NCI-H187 treated with DMSO at 0.1 percent for 48 hours (cell line): ENCODE results near the gene GNG7.
"Not testable (repeated sequence)": the region's sequence is repeated elsewhere in the genome, so short reads cannot be mapped to it uniquely, and the experiment has no call there.

ENCODE experiments used
- DNase-seq: peaks from one replicate; lab custom pipeline; 2025; lab: John Stamatoyannopoulos, UW

GNG7 gene

GRCh38 chr19:2641332-2641698 is 61.2 kb downstream of the GNG7 start:
- no peak for DNase-seq

GRCh38 chr19:2640563-2641331 is 61.7 kb downstream of the GNG7 start:
- DNase-seq = no peak

GRCh38 chr19:2639999-2640398 is 62.5 kb downstream of the GNG7 start:
- no peak for DNase-seq

DNA sequence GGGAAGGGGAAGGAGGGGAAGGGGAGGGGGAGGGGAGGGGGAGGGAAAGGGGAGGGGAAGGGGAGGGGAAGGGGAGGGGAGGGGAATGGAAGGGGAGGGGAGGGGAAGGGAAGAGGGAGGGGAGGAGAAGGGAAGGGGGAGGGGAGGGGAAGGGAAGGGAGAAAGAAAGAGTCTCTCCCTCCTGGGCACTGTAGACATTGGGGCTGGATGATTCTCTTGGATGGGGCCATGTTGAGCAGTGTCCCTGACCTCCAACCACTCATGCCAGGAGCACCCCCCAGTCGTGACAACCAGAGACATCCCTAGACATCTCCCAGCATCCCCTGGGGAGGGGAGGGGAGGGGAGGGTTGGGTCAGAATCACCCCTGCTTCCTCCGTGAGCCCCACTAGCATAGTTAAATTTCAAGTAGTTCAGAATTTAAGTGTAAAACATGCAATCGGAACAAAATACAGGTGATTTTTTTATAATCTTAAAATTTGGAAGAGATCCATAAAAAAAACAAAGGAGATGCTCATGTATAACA is 64.0 kb downstream of the GNG7 start:
- no peak for DNase-seq

DNA sequence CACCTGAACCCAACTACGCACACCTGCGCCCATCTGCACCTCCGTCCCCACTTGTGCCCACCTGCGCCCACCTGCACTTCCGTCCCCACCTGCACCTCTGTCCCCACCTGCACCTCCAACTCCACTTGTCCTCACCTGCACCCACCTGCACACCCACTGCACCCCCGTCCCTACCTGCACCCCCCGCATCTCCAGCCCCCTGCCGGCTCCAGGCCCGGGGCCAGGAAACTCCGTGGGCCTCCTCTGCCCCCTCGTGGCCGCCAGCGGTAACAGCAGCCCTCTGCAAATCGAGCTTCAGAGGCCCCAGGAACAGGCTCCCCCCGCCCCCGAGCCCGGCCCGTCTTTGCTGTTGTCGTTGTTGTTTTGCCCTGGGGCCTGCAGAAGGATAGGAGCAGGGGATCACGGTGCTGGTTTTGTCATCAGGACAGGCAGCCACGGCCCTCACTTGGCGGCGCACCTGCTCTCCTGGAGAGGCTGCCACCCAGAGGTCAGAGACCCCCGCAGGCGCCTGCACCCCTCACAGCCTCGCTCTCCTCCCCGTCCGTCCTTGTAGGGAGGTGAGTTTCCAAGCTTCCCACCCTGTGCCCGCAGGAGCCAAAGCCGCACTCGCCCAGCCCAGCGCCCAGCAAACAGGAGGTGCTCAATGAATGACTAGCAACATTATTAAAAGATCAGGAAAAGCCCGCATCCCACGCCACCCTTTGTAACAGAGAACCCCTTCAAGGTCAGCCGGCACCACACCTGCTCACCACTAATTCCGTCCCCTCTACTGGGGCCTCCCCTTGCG is 65.4 kb downstream of the GNG7 start:
- no peak for DNase-seq

- no peak for DNase-seq
Measured at GRCh38 chr19:2636141-2636896, 66.2 kb downstream of the GNG7 start.

GRCh38 chr19:2634960-2635359 is 67.5 kb downstream of the GNG7 start:
- DNase-seq = no peak

- no peak for DNase-seq
Measured at GRCh38 chr19:2634228-2634951, 68.1 kb downstream of the GNG7 start.

DNA sequence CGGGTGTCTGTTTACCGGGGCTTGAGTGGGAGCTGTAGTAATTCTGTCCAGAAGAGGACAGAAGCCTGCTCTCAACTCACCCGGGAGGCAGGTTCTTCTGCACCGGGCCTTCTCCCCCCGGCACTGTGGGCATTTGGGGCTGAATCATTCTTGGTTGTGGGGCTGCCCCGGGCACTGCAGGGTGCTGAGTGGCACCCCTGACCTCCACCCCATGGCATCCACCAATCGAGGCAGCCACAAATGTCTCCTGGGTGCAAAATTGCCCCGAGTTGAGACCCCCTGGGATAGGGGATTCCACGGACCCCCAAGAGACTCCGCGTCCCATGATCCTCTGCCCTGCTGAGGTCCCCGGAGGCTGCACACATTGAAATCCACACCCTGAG is 68.8 kb downstream of the GNG7 start:
- DNase-seq = no peak

- DNase-seq = no peak
Measured at GRCh38 chr19:2631213-2631821, 71.2 kb downstream of the GNG7 start.

DNA sequence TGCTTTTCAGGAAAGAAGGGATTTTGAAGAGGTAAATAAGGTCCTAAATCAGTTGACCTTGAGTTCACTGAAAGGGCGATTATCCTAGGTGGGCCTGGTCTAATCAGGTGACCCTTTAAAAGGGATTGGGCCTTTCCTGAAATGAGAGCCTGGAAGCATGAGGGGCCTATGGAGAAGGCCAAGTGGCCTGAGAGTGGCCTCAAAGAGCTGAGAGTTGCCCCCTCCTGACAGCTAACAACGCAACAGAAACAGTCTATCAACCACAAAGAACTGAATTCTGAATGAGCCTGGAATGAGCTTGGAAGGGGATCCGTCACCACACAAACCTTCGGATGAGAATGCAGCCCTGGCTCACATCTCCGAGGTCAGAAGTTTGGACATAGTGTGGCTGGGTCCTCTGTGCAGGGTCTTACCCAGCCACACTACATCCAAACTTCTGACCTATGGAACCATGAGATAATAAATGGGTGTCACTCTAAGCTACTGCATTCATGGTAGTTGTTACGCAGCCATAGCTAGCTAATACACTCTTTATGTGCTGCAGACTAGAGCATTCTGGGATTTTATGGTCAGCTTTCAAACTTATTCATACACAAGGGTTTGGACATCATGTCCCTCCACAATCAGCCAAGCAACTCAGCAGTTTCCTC is 72.0 kb downstream of the GNG7 start:
- no peak for DNase-seq

- no peak for DNase-seq
Measured at GRCh38 chr19:2629491-2630351, 72.8 kb downstream of the GNG7 start.

- no peak for DNase-seq
Measured at GRCh38 chr19:2628597-2628996, 73.9 kb downstream of the GNG7 start.

- DNase-seq = no peak
Measured at GRCh38 chr19:2627855-2628254, 74.6 kb downstream of the GNG7 start.

- DNase-seq = no peak
Measured at GRCh38 chr19:2627319-2627829, 75.1 kb downstream of the GNG7 start.

DNA sequence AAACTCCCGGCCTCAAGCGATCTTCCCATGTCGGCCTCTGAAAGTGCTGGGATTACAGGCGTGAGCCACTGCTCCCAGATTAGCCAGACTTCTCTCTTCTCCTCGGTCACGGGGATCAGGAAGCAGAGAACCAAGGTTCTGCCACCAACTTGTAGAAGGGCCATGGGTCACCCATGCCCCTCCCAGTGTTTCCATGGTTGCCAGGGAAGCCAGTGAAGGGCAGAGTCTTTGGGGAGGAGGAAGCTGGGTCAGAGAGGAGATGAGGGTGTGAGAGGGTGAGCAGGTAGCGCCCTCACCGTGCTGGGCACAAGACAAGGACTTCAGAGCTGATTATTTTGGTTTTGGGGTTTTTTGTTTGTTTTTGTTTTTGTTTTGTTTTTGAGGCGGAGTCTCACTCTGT is 77.1 kb downstream of the GNG7 start:
- no peak for DNase-seq

GRCh38 chr19:2624537-2625091 is 77.9 kb downstream of the GNG7 start:
- DNase-seq = no peak

DNA sequence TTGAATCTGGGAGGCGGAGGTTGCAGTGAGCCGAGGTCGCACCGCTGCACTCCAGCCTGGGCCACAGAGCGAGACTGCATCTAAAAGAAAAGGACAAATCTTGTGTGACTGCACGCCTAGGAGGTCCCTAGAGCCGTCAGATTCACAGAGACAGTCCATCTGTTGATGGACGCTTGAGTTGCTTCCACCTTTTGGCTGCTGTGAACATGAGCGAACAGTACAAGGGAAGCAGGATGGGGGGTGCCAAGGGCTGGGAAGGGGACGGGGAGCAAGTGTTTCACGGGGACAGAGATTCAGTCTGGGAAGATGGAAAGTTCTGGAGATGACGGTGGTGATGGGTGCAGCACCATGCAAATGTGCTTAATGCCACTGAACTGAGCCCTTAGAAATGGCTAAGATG is 78.7 kb downstream of the GNG7 start:
- no peak for DNase-seq

GRCh38 chr19:2622371-2622961 is 80.0 kb downstream of the GNG7 start:
- not testable (repeated sequence) for DNase-seq
